Gastrocnemius medialis (tissue), 4 donors: ENCODE data around the gene GOSR1. TPM values are rescaled to one million over a fixed set of nuclear protein-coding genes. Genes with fewer than 3 reads are reported as not detected.
"Not testable (repeated sequence)": the region's sequence is repeated elsewhere in the genome, so short reads cannot be mapped to it uniquely, and the experiment has no call there.

Source experiments
- ATAC-seq, 2 donors: fragments of 150-250 bp; one replicate each; pipeline ENCODE4 v1.9.1; 2016
- DNase-seq, 2 donors: peaks; one replicate each; pipeline ENCODE4 v3.0.0-alpha.2; 2019
- H3K27ac ChIP-seq, 4 donors: fragments of 200-600 bp; sonication (generic); 1 replicate in 1 of 4; 2 replicates in 3 of 4; pipeline ENCODE4 v1.5.1; 2016 to 2018; ENCODE audit warnings: mild to moderate bottlenecking in 2 of 4, moderate library complexity in 1 of 4
- H3K27me3 ChIP-seq, 3 donors: fragments of 200-600 bp; sonication (generic) in 2 of 3; 1 replicate in 1 of 3; 2 replicates in 2 of 3; pipeline versions ENCODE4 v1.5.1 to v1.6.0; 2016 to 2019; ENCODE audit warnings: mild to moderate bottlenecking in 1 of 3, moderate library complexity in 1 of 3
- H3K36me3 ChIP-seq, 2 donors: fragments of 200-600 bp; sonication (generic) in 1 of 2; one replicate each; pipeline ENCODE4 v1.5.1; 2017 to 2018
- H3K4me1 ChIP-seq, 2 donors: fragments of 200-600 bp; sonication (generic) in 1 of 2; one replicate each; pipeline ENCODE4 v1.5.1; 2016 to 2017; ENCODE audit warnings: mild to moderate bottlenecking in 2 of 2
- H3K4me3 ChIP-seq, 4 donors: fragments of 200-600 bp; sonication (generic) in 3 of 4; 1 replicate in 1 of 4; 2 replicates in 3 of 4; pipeline ENCODE4 v1.5.1; 2016 to 2019; ENCODE audit warnings: mild to moderate bottlenecking in 2 of 4
- H3K9me3 ChIP-seq, 3 donors: fragments of 200-600 bp; sonication (generic) in 2 of 3; 1 replicate in 1 of 3; 2 replicates in 2 of 3; pipeline ENCODE4 v1.5.1; 2016 to 2019
- POLR2A ChIP-seq, 2 donors: fragments of 450-650 bp; IDR thresholded peaks; one replicate each; pipeline ENCODE4 v1.6.1; 2017; ENCODE audit warnings: antibody characterized with exemption in 2 of 2, mild to moderate bottlenecking in 2 of 2, moderate library complexity in 2 of 2
- in situ Hi-C, 4 donors: fragments of 200-750 bp; cut with MboI; loops; one replicate each; pipeline versions ENCODE4 v1.15.0 to v1.8.0; 2017; ENCODE audit warnings: low sequenced_read_pairs in 4 of 4
- intact Hi-C: fragments of 100-400 bp; cut with DNase I; formaldehyde crosslinking; loops from one replicate; pipeline ENCODE4 v1.15.1; 2023; ENCODE audit warnings: low total_unique reads
- total RNA-seq, 4 donors: library from RNA; depleted of rRNA; stranded (reverse); fragments of >200 nt; gene quantifications; one replicate each; pipeline versions ENCODE4 v1.1.0 to v1.2.3, GENCODE V29; 2016
- TF ChIP-seq, protein P1 (sequence below), 5 experiments: fragments of 450-650 bp in 3 of 5; fragments of 200-600 bp in 2 of 5; sonication (generic) in 2 of 5; IDR thresholded peaks in 4 of 5; conservative IDR thresholded peaks in 1 of 5; 1 replicate in 4 of 5; 2 replicates in 1 of 5; pipeline ENCODE4 v1.5.1; 2016 to 2019; ENCODE audit warnings: antibody characterized with exemption in 5 of 5, mild to moderate bottlenecking in 3 of 5, moderate library complexity in 3 of 5

GOSR1 gene
- total RNA-seq, 4 donors from 2014 or later: 22.7 to 29.1 (median 25.8) TPM

DNA sequence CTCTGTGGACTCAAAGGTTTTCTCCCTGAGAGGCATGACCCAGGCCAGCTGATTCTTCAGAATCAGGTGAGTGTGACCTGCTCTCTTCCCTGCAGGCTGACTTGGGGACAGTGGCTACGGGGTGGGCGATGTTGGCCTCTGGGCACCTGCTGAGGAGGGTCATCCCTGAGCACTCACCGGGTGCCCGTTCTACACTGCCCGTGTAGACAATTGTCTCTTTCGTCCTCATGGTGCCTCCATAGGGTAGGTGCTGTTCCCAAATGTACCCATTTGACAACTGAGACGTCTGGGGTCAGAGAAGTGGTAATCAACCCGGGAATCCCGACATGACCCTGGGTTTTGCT is 74.8 kb downstream of the GOSR1 start:
- Histone ChIP-seq H3K9me3 (no peaks in the 10 kb centered on the region), H3K27ac (no peak overlapping the region), H3K36me3 (peaks cover 0 to 9% of the 10 kb centered on the region in 2 donors), H3K4me1 (no peaks in the 10 kb centered on the region), H3K4me3 (no peak overlapping the region), H3K27me3 (no peaks in the 10 kb centered on the region)
- ATAC-seq: no peak
- in situ Hi-C loops: no loop called here
- TF ChIP-seq POLR2A (IDR thresholded peaks at IDR 0.05): no peak
- TF ChIP-seq, protein P1, sequence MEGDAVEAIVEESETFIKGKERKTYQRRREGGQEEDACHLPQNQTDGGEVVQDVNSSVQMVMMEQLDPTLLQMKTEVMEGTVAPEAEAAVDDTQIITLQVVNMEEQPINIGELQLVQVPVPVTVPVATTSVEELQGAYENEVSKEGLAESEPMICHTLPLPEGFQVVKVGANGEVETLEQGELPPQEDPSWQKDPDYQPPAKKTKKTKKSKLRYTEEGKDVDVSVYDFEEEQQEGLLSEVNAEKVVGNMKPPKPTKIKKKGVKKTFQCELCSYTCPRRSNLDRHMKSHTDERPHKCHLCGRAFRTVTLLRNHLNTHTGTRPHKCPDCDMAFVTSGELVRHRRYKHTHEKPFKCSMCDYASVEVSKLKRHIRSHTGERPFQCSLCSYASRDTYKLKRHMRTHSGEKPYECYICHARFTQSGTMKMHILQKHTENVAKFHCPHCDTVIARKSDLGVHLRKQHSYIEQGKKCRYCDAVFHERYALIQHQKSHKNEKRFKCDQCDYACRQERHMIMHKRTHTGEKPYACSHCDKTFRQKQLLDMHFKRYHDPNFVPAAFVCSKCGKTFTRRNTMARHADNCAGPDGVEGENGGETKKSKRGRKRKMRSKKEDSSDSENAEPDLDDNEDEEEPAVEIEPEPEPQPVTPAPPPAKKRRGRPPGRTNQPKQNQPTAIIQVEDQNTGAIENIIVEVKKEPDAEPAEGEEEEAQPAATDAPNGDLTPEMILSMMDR (IDR thresholded peaks at IDR 0.05 in 4 of 5, conservative IDR thresholded peaks at IDR 0.05 in 1 of 5): no peak
- DNase-seq: no peak
- intact Hi-C loops: no loop called here

DNA sequence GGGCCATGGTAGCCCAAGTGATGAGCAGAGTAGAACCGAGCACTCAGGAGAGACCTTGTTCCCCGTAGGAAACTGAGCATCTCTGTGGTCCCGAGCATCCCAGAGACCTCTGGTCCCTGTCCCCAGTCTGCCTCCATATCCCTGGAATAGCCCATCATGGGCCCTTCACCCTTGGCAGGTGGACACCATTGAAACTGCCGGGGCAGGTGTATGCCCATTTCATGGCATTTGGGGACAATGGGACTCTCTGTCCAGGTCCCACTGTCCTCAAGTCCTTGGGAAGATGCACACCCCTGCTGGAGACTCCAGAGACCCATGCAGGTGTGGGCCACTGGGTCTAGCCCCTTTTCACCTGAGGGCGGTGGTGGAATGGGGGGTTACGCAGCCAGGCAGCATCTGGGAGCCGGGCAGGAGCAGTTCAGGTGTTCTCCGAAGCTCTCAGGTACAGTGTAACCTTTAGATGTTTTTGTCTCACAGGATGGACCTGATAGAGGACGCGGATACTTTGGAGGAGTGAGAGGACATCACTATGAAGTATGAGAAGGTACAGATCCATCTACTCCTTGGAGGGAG is 75.9 kb downstream of the GOSR1 start:
- H3K4me1 ChIP-seq: no peaks in the 10 kb centered on the region
- TF ChIP-seq, protein P1 (IDR thresholded peaks at IDR 0.05 in 4 of 5, conservative IDR thresholded peaks at IDR 0.05 in 1 of 5): no peak
- no peak for TF ChIP-seq POLR2A (IDR thresholded peaks at IDR 0.05)
- H3K36me3 ChIP-seq: peaks cover 0 to 9% of the 10 kb centered on the region in 2 donors
- intact Hi-C loops (no loop called here), in situ Hi-C loops (no loop called here)
- no peaks in the 10 kb centered on the region for H3K27me3 ChIP-seq
- H3K4me3 ChIP-seq: no peak overlapping the region
- no peaks in the 10 kb centered on the region for H3K9me3 ChIP-seq
- DNase-seq (no peak), ATAC-seq (no peak)
- H3K27ac ChIP-seq: no peak overlapping the region

DNA sequence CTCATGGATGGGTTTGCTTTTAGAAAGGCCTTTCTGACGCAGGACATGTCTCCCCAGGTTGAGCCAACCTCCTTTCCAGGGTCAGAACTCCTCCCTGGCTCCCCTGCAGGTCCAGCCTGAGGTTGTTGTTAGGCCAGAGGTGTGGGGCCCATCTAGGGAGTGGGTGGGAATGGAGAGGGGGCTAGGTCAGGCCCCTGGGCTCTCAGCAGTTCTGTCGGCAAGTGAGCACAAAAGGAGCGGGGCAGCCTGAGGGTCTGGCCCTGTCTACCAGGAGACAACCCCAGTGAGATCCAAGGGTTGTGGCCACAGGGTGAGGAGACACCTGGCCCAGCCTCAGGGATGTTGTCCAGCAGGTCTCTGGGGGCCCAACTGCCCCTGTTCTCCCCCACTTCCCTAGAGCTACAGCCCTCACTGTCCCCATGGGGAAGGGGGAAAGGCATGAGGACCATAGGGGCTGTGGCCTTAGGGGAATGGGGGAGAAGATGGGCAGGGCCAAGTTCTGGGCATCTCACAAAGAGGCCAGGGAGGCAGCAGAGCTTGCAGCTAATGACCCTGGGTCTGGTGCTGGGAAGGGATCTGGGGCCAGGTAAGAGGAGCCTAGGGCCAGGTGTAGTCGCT is 76.7 kb downstream of the GOSR1 start:
- in situ Hi-C loops, DNase-seq, H3K27ac ChIP-seq, H3K36me3 ChIP-seq, H3K27me3 ChIP-seq, ATAC-seq, H3K4me1 ChIP-seq, H3K9me3 ChIP-seq, H3K4me3 ChIP-seq, intact Hi-C loops: not testable (repeated sequence)

DNA sequence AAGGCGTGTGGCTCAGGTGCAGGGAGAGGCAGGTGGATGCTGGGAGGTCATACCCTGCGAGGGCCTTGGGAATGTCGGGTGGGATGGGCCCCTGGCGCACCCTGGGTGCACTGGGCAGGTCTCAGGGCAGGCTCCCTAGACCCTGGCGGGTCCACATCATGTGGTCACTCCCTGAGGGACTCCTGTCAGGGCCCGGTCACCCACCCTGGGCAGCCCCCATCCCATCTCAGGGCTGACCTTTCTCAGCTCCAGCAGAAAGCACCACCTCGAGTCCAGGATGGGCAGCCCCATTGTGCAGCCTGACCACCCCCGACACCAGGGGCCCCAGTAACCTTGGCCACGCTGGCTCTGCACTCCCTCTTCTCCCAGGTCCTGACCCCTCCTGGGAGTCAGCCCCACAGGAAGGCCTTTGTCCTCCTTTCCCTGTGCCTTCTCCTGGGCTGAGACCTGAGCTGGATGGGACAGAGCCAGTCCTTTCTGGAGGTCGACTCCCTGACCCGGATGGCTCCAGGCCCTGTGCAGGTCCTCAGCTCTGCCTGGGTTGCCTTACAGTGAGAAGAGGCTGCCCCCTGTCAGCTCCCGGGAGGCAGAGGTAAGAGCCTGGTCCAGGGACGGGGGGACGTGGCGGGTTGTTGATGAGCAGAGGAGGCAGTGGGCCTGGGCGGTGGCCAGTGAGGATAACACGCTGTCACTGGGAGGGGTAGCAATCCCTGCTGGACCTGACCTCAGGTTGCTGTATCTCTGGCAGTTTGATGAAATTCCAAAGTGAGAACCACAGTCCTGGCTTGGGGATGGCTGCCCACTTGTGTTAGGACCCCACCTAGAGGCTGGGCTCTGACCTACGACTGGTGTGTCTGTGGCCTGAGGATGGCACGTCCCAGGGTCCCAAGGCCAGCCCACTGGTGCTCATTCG is 77.9 kb downstream of the GOSR1 start:
- DNase-seq (no peak), ATAC-seq (no peak)
- no peak overlapping the region for H3K4me3 ChIP-seq
- no peaks in the 10 kb centered on the region for H3K36me3 ChIP-seq
- in situ Hi-C loops: no loop called here
- H3K27ac ChIP-seq: no peak overlapping the region
- no peaks in the 10 kb centered on the region for H3K27me3 ChIP-seq
- H3K4me1 ChIP-seq: no peaks in the 10 kb centered on the region
- H3K9me3 ChIP-seq: no peaks in the 10 kb centered on the region
- intact Hi-C loops: no loop called here
- no peak for TF ChIP-seq POLR2A (IDR thresholded peaks at IDR 0.05)
- TF ChIP-seq, protein P1 (IDR thresholded peaks at IDR 0.05 in 4 of 5, conservative IDR thresholded peaks at IDR 0.05 in 1 of 5): no peak

DNA sequence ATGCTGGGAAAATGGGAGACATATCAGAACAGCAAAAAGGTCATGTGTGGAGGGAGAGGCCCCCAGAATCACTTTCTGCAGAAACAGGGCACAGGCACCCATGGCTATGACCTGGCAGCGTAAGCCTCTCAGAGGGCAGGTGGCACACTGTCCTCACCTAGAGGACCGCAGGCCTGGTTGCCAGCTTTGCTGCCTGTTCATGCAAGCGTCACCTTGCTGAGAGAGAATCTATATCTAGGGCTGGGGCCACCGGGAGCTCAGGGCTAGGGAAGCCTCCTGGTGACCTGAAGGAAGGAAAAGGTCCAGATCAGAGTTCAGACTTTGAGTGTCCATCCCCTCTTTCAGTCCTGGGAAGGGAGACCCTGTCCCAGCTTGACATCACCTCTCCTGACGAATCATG is 78.7 kb downstream of the GOSR1 start:
- Histone ChIP-seq H3K4me1 (no peaks in the 10 kb centered on the region), H3K27ac (no peak overlapping the region), H3K36me3 (no peaks in the 10 kb centered on the region), H3K27me3 (no peaks in the 10 kb centered on the region), H3K9me3 (no peaks in the 10 kb centered on the region), H3K4me3 (no peak overlapping the region)
- in situ Hi-C loops (no loop called here), intact Hi-C loops (no loop called here)
- ATAC-seq (no peak), DNase-seq (no peak)
- TF ChIP-seq, protein P1 (IDR thresholded peaks at IDR 0.05 in 4 of 5, conservative IDR thresholded peaks at IDR 0.05 in 1 of 5): no peak
- TF ChIP-seq POLR2A (IDR thresholded peaks at IDR 0.05): no peak
